Measurements from ENCODE around the gene CFAP69. TPM values are rescaled to one million over a fixed set of nuclear protein-coding genes. Genes with fewer than 3 reads are reported as not detected.

Gene CFAP69
- total RNA-seq, 1 donor from 2014 or later, result 0.71 TPM

- Mint-ChIP-seq H3K4me3 (ENCODE audit: unreplicated experiment) (no peak overlapping the region), H3K9me3 (ENCODE audit: unreplicated experiment) (no peaks in the 10 kb centered on the region), H3K27ac (ENCODE audit: unreplicated experiment) (no peak overlapping the region), H3K4me1 (ENCODE audit: low read depth, unreplicated experiment) (no peaks in the 10 kb centered on the region), H3K27me3 (ENCODE audit: unreplicated experiment) (no peaks in the 10 kb centered on the region), H3K36me3 (ENCODE audit: unreplicated experiment) (no peaks in the 10 kb centered on the region)
- no peak for DNase-seq
- TF ChIP-seq CTCF (IDR thresholded peaks at IDR 0.05; ENCODE audit: partially characterized antibody, unreplicated experiment), result no peak
Observed at GRCh38 chr7:90225181-90225580, 19.8 kb upstream of the CFAP69 start.

- no peak for DNase-seq
- Mint-ChIP-seq H3K9me3 (ENCODE audit: unreplicated experiment) (no peaks in the 10 kb centered on the region), H3K4me1 (ENCODE audit: low read depth, unreplicated experiment) (no peaks in the 10 kb centered on the region), H3K27ac (ENCODE audit: unreplicated experiment) (no peak overlapping the region), H3K36me3 (ENCODE audit: unreplicated experiment) (no peaks in the 10 kb centered on the region), H3K27me3 (ENCODE audit: unreplicated experiment) (no peaks in the 10 kb centered on the region), H3K4me3 (ENCODE audit: unreplicated experiment) (no peak overlapping the region)
- TF ChIP-seq CTCF (IDR thresholded peaks at IDR 0.05; ENCODE audit: partially characterized antibody, unreplicated experiment), result no peak
Observed at GRCh38 chr7:90225601-90226000, 19.4 kb upstream of the CFAP69 start.

GRCh38 chr7:90227259-90227658, 17.7 kb upstream of the CFAP69 start:
- H3K9me3 Mint-ChIP-seq (ENCODE audit: unreplicated experiment), result no peaks in the 10 kb centered on the region
- no peak for TF ChIP-seq CTCF (IDR thresholded peaks at IDR 0.05; ENCODE audit: partially characterized antibody, unreplicated experiment)
- H3K4me1 Mint-ChIP-seq (ENCODE audit: low read depth, unreplicated experiment), result no peaks in the 10 kb centered on the region
- no peaks in the 10 kb centered on the region for H3K27me3 Mint-ChIP-seq (ENCODE audit: unreplicated experiment)
- DNase-seq, result no peak
- H3K36me3 Mint-ChIP-seq (ENCODE audit: unreplicated experiment), result no peaks in the 10 kb centered on the region
- no peak overlapping the region for H3K4me3 Mint-ChIP-seq (ENCODE audit: unreplicated experiment)
- H3K27ac Mint-ChIP-seq (ENCODE audit: unreplicated experiment), result no peak overlapping the region

GRCh38 chr7:90229682-90230081, 15.3 kb upstream of the CFAP69 start:
- Mint-ChIP-seq H3K4me3 (ENCODE audit: unreplicated experiment) (no peak overlapping the region), H3K36me3 (ENCODE audit: unreplicated experiment) (no peaks in the 10 kb centered on the region), H3K27ac (ENCODE audit: unreplicated experiment) (no peak overlapping the region), H3K4me1 (ENCODE audit: low read depth, unreplicated experiment) (no peaks in the 10 kb centered on the region), H3K9me3 (ENCODE audit: unreplicated experiment) (no peaks in the 10 kb centered on the region), H3K27me3 (ENCODE audit: unreplicated experiment) (no peaks in the 10 kb centered on the region)
- TF ChIP-seq CTCF (IDR thresholded peaks at IDR 0.05; ENCODE audit: partially characterized antibody, unreplicated experiment), result no peak
- DNase-seq, result no peak

- Mint-ChIP-seq H3K4me1 (ENCODE audit: low read depth, unreplicated experiment) (no peaks in the 10 kb centered on the region), H3K27me3 (ENCODE audit: unreplicated experiment) (no peaks in the 10 kb centered on the region), H3K27ac (ENCODE audit: unreplicated experiment) (no peak overlapping the region), H3K36me3 (ENCODE audit: unreplicated experiment) (no peaks in the 10 kb centered on the region), H3K4me3 (ENCODE audit: unreplicated experiment) (no peak overlapping the region), H3K9me3 (ENCODE audit: unreplicated experiment) (no peaks in the 10 kb centered on the region)
- no peak for TF ChIP-seq CTCF (IDR thresholded peaks at IDR 0.05; ENCODE audit: partially characterized antibody, unreplicated experiment)
- DNase-seq, result no peak
Observed at GRCh38 chr7:90230834-90231233, 14.1 kb upstream of the CFAP69 start.
